Glomerular visceral epithelial cell (primary cell): ENCODE measurements around the gene GNA12.

Experiments used
- DNase-seq: peaks from one replicate; pipeline ENCODE4 v3.0.0-alpha.2; 2016; ENCODE audit errors: extremely low spot score

Gene GNA12

GRCh38 chr7:2838451-2838850, 5.7 kb downstream of the GNA12 start:
- no peak for DNase-seq

- DNase-seq: no peak
Observed at GRCh38 chr7:2837496-2837895, 6.6 kb downstream of the GNA12 start.

GRCh38 chr7:2834748-2835441, 9.2 kb downstream of the GNA12 start:
- no peak for DNase-seq

- no peak for DNase-seq
Observed at GRCh38 chr7:2833083-2833910, 10.8 kb downstream of the GNA12 start.

GRCh38 chr7:2832461-2832860, 11.6 kb downstream of the GNA12 start:
- DNase-seq: no peak

GRCh38 chr7:2830609-2831376, 13.3 kb downstream of the GNA12 start:
- DNase-seq: no peak

GRCh38 chr7:2829040-2829439, 15.1 kb downstream of the GNA12 start:
- no peak for DNase-seq

- DNase-seq: no peak
Observed at GRCh38 chr7:2826771-2827170, 17.3 kb downstream of the GNA12 start.

- no peak for DNase-seq
Observed at GRCh38 chr7:2825559-2826227, 18.4 kb downstream of the GNA12 start.

GRCh38 chr7:2824678-2825461, 19.2 kb downstream of the GNA12 start:
- DNase-seq: no peak

- DNase-seq: no peak
Observed at GRCh38 chr7:2824026-2824677, 20.0 kb downstream of the GNA12 start.

GRCh38 chr7:2823130-2823529, 21.0 kb downstream of the GNA12 start:
- no peak for DNase-seq

GRCh38 chr7:2821842-2822507, 22.1 kb downstream of the GNA12 start:
- DNase-seq: peak; percentile 71

GRCh38 chr7:2821161-2821841, 22.8 kb downstream of the GNA12 start:
- peak; percentile 91 for DNase-seq

- DNase-seq: peak; percentile 92
Observed at GRCh38 chr7:2820508-2820934, 23.6 kb downstream of the GNA12 start.

- DNase-seq: no peak
Observed at GRCh38 chr7:2819954-2820397, 24.1 kb downstream of the GNA12 start.

GRCh38 chr7:2819161-2819953, 24.8 kb downstream of the GNA12 start:
- no peak for DNase-seq

GRCh38 chr7:2818653-2819052, 25.5 kb downstream of the GNA12 start:
- DNase-seq: no peak
